ENCODE measurements around the gene PSMG3.

PSMG3 gene

GRCh38 chr7:1542841-1543747 lies 26.7 kb downstream of the PSMG3 start:
- no peak for DNase-seq

GRCh38 chr7:1542329-1542728 lies 27.5 kb downstream of the PSMG3 start:
- no peak for DNase-seq

- DNase-seq: no peak
These were observed 28.2 kb downstream of the PSMG3 start for GRCh38 chr7:1541431-1542162.

- DNase-seq: no peak
These were observed 29.0 kb downstream of the PSMG3 start for GRCh38 chr7:1540776-1541271.

GRCh38 chr7:1539882-1540775 lies 29.7 kb downstream of the PSMG3 start:
- DNase-seq: no peak

GRCh38 chr7:1539181-1539881 lies 30.5 kb downstream of the PSMG3 start:
- no peak for DNase-seq

GRCh38 chr7:1538544-1539180 lies 31.2 kb downstream of the PSMG3 start:
- no peak for DNase-seq

GRCh38 chr7:1537535-1538412 lies 32.1 kb downstream of the PSMG3 start:
- DNase-seq: no peak

GRCh38 chr7:1536743-1537534 lies 32.9 kb downstream of the PSMG3 start:
- DNase-seq: no peak

GRCh38 chr7:1536455-1536742 lies 33.4 kb downstream of the PSMG3 start:
- no peak for DNase-seq

GRCh38 chr7:1535701-1536454 lies 34.0 kb downstream of the PSMG3 start:
- no peak for DNase-seq

- no peak for DNase-seq
These were observed 34.8 kb downstream of the PSMG3 start for GRCh38 chr7:1535100-1535458.

GRCh38 chr7:1534330-1535099 lies 35.3 kb downstream of the PSMG3 start:
- DNase-seq: no peak

- DNase-seq: no peak
These were observed 36.1 kb downstream of the PSMG3 start for GRCh38 chr7:1533547-1534329.

GRCh38 chr7:1533255-1533546 lies 36.6 kb downstream of the PSMG3 start:
- DNase-seq: no peak

- peak; percentile 60 for DNase-seq
These were observed 37.2 kb downstream of the PSMG3 start for GRCh38 chr7:1532456-1533254.

GRCh38 chr7:1531979-1532455 lies 37.8 kb downstream of the PSMG3 start:
- DNase-seq: no peak
